ENCODE results near the gene CCL16. TPM values are rescaled to one million over a fixed set of nuclear protein-coding genes. Genes with fewer than 3 reads are reported as not detected.

Gene CCL16
- polyA plus RNA-seq, 1 donor from 2014 or later, result not detected

DNA sequence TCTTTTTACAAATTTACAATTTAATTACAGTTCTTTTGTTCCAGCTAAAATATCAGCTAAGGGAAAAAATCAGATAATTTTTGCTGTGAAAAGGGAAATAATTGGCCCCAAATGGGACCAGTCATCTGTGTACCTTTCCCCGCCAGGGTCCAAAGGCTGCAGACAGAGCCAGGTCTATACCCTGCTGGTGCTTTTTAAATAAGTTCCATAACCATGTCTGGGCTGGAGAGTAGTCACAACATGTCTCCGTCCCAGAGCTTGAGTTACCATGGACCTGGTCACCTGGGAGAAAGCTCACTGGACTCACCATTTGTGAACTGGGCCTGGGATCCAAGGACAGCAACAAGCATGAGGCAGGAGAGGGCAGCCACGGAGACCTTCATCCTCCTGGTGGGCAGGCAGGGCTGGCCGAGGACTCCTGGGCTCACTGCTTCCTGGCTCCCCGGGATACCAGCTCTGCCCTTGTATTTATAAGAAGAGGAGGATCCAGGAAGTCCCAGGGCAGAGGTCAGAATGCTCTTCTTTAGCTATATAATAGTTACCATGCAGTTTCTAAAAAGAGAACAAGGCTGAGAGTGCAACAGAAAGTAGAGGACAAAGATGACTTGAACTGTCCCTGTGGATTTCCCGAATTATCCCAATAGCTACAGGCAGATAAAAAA, 19.9 kb upstream of the CCL16 start, which contains the start of gene CCL15:
Gene CCL15, minus strand, starts transcription at position 444 of the 662 bp plus-strand sequence. Its CDS starts 61 bp downstream, at position 383.
- Histone ChIP-seq H3K4me2 (ENCODE audit: low read length) (no peak within 1 kb of the TSS), H3K79me2 (replicated peaks; ENCODE audit: insufficient read depth, low read length) (no peaks in the 10 kb centered on the region), H3K9me3 (ENCODE audit: low read length) (no peaks in the 10 kb centered on the region), H3K4me3 (ENCODE audit: low read length) (no peak within 1 kb of the TSS), H3K9ac (ENCODE audit: low read length) (no peak within 1 kb of the TSS), H3K27ac (ENCODE audit: low read length) (no peak within 1 kb of the TSS), H4K20me1 (ENCODE audit: insufficient read depth) (no peaks in the 10 kb centered on the region), H3F3A (ENCODE audit: insufficient read depth, low read length, poor library complexity, severe bottlenecking) (no peaks in the 10 kb centered on the region), H3K9me2 (ENCODE audit: insufficient read depth, low read length) (no peaks in the 10 kb centered on the region), H3K36me3 (ENCODE audit: insufficient read depth, low read length) (no peaks in the 10 kb centered on the region), H2AFZ (ENCODE audit: low read depth, low read length) (no peak within 1 kb of the TSS), H3K27me3 (ENCODE audit: insufficient read depth, low read depth, low read length) (no peaks in the 10 kb centered on the region)
- TF ChIP-seq RAD21 (conservative IDR thresholded peaks at IDR 0.05), result no peak
- no peak for TF ChIP-seq POLR2AphosphoS5 (IDR thresholded peaks at IDR 0.05)
- TF ChIP-seq EZH2 (IDR thresholded peaks at IDR 0.05; ENCODE audit: borderline replicate concordance, insufficient read depth, low read length, poor library complexity, severe bottlenecking), result no peak
- TF ChIP-seq EP300 (conservative IDR thresholded peaks at IDR 0.05; ENCODE audit: poor library complexity, severe bottlenecking), result no peak

DNA sequence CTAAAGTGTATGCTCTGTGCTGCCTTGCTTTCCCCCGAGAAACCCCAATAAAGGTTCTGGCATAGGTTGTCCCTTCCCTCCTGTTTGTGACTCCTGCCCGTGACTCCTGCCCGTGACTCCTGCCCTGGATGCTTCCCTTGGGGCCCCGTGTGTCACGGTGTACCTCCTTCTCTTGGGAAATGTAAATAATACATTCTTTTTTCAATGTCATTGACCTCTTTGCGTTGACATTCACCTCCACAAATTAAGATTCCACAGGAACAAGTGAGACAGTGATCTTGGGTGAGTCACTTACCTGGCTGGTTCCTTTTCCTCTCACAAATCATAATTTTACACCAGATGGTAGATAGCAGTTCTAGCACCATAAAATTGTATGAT, 19.4 kb upstream of the CCL16 start:
- TF ChIP-seq, protein P1, sequence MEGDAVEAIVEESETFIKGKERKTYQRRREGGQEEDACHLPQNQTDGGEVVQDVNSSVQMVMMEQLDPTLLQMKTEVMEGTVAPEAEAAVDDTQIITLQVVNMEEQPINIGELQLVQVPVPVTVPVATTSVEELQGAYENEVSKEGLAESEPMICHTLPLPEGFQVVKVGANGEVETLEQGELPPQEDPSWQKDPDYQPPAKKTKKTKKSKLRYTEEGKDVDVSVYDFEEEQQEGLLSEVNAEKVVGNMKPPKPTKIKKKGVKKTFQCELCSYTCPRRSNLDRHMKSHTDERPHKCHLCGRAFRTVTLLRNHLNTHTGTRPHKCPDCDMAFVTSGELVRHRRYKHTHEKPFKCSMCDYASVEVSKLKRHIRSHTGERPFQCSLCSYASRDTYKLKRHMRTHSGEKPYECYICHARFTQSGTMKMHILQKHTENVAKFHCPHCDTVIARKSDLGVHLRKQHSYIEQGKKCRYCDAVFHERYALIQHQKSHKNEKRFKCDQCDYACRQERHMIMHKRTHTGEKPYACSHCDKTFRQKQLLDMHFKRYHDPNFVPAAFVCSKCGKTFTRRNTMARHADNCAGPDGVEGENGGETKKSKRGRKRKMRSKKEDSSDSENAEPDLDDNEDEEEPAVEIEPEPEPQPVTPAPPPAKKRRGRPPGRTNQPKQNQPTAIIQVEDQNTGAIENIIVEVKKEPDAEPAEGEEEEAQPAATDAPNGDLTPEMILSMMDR (IDR thresholded peaks at IDR 0.05; ENCODE audit: poor library complexity, severe bottlenecking), result no peak
- TF ChIP-seq SMC3 (conservative IDR thresholded peaks at IDR 0.05; ENCODE audit: poor library complexity) (no peak), RAD21 (conservative IDR thresholded peaks at IDR 0.05) (no peak), POLR2AphosphoS5 (IDR thresholded peaks at IDR 0.05) (no peak), EZH2 (IDR thresholded peaks at IDR 0.05; ENCODE audit: borderline replicate concordance, insufficient read depth, low read length, poor library complexity, severe bottlenecking) (no peak), EP300 (conservative IDR thresholded peaks at IDR 0.05; ENCODE audit: poor library complexity, severe bottlenecking) (no peak), MXI1 (conservative IDR thresholded peaks at IDR 0.05; ENCODE audit: poor library complexity, severe bottlenecking) (no peak), TAF1 (IDR thresholded peaks at IDR 0.05; ENCODE audit: low read depth) (no peak)
- TF ChIP-seq, protein P2, sequence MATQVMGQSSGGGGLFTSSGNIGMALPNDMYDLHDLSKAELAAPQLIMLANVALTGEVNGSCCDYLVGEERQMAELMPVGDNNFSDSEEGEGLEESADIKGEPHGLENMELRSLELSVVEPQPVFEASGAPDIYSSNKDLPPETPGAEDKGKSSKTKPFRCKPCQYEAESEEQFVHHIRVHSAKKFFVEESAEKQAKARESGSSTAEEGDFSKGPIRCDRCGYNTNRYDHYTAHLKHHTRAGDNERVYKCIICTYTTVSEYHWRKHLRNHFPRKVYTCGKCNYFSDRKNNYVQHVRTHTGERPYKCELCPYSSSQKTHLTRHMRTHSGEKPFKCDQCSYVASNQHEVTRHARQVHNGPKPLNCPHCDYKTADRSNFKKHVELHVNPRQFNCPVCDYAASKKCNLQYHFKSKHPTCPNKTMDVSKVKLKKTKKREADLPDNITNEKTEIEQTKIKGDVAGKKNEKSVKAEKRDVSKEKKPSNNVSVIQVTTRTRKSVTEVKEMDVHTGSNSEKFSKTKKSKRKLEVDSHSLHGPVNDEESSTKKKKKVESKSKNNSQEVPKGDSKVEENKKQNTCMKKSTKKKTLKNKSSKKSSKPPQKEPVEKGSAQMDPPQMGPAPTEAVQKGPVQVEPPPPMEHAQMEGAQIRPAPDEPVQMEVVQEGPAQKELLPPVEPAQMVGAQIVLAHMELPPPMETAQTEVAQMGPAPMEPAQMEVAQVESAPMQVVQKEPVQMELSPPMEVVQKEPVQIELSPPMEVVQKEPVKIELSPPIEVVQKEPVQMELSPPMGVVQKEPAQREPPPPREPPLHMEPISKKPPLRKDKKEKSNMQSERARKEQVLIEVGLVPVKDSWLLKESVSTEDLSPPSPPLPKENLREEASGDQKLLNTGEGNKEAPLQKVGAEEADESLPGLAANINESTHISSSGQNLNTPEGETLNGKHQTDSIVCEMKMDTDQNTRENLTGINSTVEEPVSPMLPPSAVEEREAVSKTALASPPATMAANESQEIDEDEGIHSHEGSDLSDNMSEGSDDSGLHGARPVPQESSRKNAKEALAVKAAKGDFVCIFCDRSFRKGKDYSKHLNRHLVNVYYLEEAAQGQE (IDR thresholded peaks at IDR 0.05; ENCODE audit: borderline replicate concordance), result no peak
- Histone ChIP-seq H3K4me3 (ENCODE audit: low read length) (no peak overlapping the region), H3K27me3 (ENCODE audit: insufficient read depth, low read depth, low read length) (no peaks in the 10 kb centered on the region), H3K36me3 (ENCODE audit: insufficient read depth, low read length) (no peaks in the 10 kb centered on the region), H2AFZ (ENCODE audit: low read depth, low read length) (no peak overlapping the region), H3K27ac (ENCODE audit: low read length) (no peak overlapping the region), H4K20me1 (ENCODE audit: insufficient read depth) (no peaks in the 10 kb centered on the region), H3K4me2 (ENCODE audit: low read length) (no peak overlapping the region), H3K9me2 (ENCODE audit: insufficient read depth, low read length) (no peaks in the 10 kb centered on the region), H3K9me3 (ENCODE audit: low read length) (no peaks in the 10 kb centered on the region), H3K79me2 (replicated peaks; ENCODE audit: insufficient read depth, low read length) (no peaks in the 10 kb centered on the region), H3F3A (ENCODE audit: insufficient read depth, low read length, poor library complexity, severe bottlenecking) (no peaks in the 10 kb centered on the region), H3K9ac (ENCODE audit: low read length) (no peak overlapping the region)
